Stimulated activated CD4-positive, alpha-beta T cell treated with anti-CD3 and anti-CD28 coated beads, Interleukin-12 subunit alpha, Interleukin-12 subunit beta, amount 100 ng/mL, for 4 hours (primary cell): ENCODE results near the gene NUMBL.
"Not testable (repeated sequence)": the region's sequence is repeated elsewhere in the genome, so short reads cannot be mapped to it uniquely, and the experiment has no call there.

Source experiments
- DNase-seq: peaks from one replicate; pipeline ENCODE4 v3.0.0-alpha.2; 2020

Gene NUMBL

DNA sequence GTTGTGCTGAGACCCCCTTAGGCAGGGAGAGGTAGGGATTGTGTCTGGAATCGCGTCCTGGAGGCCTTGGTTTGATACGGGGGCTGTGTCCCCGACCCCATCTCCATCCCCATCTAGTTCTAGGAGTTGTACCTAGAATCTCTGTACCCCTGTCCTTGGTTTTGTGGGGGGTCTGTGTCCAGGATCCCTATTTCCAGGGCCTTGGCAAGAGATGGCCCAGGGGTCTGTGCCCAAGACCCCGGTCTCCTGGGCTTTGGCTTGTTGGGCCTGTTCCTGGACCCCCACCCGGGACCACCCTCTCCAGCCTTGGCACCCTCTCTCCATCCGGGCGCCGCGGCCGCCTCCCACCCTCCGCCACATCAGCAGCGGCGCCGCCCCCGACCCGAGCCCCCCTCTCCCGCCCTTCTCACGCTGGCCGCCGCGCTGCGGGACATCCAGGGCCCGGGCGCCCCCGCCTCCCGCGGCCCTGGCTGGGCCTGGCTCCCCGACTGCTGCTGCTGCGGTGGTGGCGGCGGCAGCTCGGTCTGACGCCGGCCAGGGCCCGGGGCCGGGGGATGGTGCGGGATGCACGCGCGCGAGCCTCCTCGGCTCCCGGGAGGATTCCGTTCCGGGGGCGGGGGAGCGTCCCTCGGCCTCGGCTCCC is at the start of gene NUMBL:
Gene NUMBL (minus strand): TSS at position 602 of the 643 bp plus-strand sequence. CDS start 168 bp downstream, at position 434.
- no peak for DNase-seq

DNA sequence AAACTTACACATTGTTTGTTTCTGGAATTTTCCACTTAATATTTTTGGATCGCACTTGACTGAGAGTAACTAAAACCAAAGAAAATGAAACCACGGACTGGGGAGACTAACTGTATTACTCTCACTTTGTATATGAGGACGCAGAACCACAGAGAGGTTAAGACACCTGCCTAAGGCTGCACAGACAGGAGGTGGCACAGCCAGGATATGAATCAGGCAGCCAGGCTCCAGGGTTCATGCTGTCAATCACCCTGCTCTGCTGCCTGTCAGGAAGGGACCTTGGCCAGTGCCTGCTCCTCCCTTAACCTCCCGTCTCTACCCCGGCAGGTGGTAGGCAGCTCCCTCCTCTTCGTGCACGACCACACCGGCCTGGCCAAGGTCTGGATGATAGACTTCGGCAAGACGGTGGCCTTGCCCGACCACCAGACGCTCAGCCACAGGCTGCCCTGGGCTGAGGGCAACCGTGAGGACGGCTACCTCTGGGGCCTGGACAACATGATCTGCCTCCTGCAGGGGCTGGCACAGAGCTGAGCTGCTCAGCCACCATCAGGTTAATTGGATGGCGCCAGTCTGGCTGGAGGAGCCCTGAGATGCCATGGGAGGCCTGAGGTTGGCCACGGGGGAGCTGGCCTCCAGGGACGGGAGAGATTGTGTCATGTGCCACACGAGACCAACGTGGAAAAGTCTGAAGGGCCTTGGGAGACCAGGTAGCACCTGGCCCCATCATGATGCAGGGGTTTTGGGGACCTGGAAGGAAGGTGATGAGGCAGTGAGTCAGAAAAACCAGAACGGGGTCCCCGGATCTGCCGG is 48.8 kb upstream of the NUMBL start:
- no peak for DNase-seq

DNA sequence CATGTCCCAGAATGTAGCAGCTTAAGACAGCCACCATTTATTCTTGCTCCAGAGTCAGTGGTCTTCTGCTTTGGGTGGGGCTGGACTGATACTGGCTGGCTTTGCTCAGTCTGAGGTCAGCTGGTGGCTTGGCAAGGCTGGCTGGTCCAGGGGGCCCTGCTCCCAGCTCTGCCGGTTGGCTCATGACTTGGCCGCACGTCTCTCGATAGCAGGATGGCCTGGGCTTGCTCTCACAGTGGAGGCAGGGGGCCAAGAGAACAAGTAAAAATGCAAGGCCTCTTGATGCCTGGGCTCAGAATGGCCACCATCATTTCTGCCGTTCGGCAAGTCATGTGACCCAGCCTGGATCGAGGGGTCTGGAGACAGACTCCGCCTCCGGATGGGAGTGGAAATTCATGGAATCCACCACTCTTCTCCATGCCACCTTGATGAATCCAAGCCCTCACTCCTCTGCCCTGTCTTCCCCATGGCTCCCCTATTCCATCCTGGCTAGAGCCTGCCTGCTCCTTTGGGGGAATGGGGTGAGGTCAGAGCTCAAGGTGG is 46.7 kb upstream of the NUMBL start:
- no peak for DNase-seq

DNA sequence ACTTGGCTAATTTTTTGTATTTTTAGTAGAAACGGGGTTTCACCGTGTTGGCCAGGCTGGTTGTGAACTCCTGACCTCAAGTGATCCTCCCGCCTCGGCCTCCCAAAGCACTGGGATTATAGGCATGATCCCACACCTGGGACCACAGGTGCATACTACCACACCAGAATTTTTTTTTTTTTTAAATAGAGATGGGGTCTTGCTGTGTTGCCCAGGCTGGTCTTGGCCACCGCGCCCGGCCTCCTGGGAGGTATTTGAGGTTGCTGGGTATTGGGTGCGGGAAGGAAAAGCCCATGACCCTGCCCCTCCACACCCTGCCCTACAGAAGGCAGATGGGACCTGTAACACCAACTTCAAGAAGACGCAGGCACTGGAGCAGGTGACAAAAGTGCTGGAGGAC is 46.2 kb upstream of the NUMBL start:
- no peak for DNase-seq

DNA sequence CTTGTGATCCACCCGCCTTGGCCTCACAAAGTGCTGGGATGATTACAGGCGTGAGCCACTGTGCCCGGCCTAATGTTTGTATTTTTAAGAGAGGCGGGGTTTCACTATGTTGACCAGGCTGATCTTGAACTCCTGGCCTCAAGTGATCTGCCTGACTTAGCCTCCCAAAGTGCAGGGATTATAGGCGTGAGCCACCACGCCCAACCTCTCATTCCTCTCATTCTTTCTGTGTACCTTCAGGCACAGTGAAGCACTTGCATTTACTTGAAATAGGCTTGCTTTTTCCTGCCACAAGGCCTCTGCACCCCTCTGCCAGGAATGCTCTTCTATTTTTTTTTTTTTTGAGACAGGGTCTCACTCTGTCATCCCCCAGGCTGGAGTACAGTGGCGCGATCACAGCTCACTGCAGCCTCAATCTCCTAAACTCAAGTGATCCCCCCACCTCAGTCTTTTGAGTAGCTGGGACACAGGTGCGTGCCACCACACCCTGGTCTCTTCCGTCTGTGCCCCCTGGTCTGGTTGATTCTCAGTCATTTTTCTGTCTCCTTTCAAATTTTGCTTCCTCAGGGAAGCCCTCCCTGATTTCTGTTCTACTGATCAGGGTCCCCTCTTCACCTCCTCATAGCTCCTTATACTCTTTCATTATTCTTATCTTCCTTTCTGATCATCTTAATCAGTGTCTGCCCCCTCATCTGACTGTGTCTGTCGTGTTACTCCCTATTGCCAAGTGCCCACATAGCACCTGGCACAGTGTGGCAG is 44.7 kb upstream of the NUMBL start:
- DNase-seq: no peak

DNA sequence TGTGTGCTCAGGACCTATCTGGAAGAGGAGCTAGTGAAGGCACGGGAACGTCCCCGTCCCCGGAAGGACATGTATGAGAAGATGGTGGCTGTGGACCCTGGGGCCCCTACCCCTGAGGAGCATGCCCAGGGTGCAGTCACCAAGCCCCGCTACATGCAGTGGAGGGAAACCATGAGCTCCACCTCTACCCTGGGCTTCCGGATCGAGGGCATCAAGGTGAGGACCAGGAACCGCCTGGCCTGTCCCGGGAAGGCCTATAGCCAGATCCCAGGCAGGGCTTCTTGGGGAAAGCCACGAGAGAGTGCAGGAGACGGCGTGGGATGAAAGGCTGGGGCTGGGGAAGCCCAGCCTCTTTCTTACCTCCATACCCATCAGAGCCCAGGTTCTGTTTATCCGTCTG is 42.7 kb upstream of the NUMBL start:
- no peak for DNase-seq

DNA sequence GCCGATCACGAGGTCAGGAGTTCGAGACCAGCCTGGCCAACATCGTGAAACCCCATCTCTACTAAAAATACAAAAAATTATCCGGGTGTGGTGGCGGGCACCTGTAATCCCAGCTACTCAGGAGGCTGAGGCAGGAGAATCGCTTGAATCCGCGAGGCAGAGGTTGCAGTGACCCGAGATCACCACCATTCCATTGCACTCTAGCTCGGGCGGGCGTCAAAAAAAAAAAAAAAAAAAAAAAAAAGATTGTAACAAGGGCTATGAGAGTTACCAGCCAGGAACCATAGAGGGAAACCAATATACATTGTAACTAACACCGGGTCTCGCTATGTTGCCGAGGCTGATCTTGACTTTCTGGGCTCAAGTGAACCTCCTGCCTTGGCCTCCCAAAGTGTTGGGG is 41.9 kb upstream of the NUMBL start:
- DNase-seq: not testable (repeated sequence)

DNA sequence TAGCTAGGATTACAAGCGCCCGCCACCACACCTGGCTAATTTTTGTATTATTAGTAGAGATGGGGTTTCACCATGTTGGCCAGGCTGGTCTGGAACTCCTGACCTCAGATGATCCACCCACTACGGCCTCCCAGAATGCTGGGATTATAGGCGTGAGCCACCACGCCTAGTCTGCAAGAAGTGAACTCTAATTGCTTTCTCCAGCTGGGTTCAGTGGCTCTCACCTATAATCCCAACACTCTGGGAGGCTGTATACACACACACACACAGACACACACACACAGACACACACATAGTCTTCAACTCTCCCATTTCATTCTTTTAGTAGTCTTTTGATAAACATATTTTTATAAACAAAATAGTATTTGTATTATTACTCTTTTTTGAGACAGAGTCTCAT is 39.6 kb upstream of the NUMBL start:
- not testable (repeated sequence) for DNase-seq

DNA sequence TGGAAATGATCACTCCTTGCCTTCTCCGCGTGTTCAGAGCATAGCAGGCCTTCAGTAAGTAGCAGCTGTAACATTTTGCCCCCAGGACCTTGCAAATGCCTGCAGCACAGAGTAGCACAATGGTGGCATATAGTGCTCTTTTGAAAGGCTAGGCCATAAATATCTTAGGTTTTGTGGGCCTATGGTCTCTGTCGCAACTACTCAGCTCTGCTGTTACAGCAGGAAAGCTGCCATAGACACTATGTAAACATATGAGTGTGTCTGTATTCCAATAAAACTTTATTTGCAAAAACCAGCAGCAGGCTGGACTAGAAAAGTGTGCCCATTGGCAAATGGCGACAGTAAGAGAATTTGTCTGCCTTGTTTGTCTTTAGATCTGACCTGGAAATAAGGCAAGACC is 35.8 kb upstream of the NUMBL start:
- no peak for DNase-seq

DNA sequence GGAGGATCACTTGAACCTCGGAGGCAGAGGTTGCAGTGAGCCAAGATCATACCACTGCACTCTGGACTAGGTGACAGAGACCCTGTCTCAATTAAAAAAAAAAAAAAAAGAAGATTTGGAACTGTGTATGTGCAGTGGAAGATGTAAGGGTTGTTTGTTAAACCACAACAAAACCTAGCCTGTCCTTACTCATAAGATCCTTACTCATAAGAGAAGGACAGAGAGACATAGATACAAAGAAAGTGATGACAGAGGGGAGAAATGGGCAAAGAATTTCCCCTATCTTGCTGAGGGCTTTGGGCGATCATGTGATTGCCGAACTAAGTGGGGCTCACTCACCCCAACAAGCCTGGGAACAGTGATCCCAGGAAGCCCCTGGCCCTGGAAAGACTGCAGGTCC is 34.4 kb upstream of the NUMBL start:
- DNase-seq: no peak

DNA sequence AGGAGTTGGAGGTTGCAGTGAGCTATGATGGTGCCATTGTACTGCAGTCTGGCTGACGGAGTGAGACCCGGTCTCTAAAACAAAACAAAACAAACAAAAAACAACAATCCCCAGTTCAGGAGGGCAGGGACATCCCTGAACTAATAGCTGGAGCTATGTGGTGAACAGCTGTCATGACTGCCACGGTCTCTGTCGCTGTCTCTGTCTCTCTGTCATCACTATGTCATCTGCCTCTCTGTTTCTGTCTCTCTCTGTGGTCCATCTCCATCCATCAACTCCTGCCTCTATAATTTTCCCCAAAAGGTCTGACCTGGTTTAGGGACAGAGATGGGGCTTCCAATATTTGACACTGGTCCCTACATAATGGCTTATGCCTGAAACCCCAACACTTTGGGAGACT is 33.9 kb upstream of the NUMBL start:
- DNase-seq: no peak

DNA sequence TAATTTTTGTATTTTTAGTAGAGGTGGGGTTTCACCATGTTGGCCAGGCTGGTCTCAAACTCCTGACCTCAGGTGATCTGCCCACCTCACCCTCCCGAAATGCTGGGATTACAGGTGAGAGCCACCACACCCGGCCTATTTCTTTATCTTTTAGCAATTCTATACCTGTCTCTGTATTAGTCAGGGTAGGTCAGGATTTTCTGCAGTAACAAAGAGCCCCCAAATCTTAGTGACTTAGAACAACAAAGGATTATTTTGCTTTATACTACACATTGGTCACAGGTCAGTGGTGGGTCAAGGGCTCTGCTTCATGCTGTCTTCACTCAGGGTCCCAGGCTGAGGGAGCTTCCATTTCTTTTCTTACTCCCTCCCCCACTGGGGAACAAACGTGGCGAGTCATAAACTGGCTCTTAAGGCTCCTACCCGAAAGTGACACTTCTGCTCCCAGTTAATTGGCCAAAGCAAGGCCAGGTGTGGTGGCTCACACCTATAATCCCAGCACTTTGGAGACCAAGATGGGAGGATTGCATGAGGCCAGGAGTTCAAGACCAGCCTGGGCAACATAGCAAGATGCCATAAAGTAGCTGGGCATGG is 33.3 kb upstream of the NUMBL start:
- DNase-seq: no peak

DNA sequence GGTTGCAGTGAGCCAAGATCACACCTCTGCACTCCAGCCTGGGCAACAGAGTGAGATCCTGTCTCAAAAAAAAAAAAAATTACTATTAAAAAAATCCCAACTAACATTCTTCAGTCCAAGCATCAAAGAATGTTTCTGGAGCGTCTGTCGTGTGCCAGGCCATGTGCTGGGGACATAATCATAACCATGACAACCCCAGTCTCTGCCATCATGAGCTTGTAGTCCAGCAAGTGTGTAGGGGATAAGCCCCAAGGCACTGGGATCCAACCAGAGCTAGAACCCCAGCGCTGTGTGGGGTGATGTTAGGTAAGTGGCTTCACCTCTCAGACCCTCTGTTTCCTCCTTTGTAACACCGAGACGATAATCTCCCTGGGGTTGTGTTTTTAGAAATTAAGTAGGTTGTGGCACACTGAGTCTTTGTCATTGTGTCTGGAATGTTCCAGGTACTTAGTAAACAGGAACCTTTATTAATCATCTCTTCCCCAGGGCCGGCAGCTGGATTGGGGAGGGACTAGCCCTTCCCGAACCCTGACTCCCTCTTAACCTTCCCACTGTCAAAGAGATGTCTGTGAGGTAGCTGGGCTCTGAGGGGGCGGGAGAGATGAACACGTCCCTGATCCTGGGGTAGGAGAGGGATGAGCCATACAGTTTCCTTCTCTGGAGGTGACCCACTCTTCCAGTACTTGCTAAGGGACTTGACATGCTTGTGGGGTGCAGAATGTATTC is 31.6 kb upstream of the NUMBL start:
- no peak for DNase-seq

DNA sequence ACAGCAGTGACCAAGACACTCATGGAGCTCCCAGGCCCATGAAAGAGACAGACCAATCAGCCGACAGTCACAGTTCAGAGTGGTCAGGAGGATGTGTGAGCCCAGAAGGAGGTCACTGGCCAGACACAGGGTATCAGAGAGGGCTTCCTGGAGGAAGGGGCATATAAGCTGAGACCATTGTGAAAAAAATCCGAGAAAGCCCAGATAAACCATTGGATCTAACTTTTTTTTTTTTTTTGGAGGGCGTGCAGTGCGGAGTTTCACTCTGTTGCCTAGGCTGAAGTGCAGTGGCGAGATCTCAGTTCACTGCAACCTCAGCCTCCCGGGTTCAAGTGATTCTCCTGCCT is 30.7 kb upstream of the NUMBL start:
- no peak for DNase-seq

DNA sequence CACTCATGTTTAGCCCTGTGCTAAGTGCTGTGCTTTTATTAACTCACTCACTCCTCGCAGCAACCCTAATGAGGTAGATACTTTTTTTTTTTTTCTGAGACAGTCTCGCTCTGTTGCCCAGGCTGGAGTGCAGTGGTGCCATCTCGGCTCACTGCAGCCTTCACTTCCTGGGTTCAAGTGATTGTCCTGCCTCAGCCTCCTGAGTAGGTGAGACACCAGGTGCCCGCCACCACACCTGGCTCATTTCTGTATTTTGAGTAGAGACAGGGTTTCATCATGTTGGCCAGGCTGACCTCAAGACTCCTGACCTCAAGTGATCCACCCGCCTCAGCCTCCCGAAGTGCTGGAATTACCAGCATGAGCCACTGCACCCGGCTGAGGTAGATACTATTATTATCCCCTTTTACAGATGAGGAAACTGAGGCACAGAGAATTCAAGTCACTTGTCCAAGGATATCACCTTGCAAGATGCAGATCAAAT is 29.0 kb upstream of the NUMBL start:
- no peak for DNase-seq

DNA sequence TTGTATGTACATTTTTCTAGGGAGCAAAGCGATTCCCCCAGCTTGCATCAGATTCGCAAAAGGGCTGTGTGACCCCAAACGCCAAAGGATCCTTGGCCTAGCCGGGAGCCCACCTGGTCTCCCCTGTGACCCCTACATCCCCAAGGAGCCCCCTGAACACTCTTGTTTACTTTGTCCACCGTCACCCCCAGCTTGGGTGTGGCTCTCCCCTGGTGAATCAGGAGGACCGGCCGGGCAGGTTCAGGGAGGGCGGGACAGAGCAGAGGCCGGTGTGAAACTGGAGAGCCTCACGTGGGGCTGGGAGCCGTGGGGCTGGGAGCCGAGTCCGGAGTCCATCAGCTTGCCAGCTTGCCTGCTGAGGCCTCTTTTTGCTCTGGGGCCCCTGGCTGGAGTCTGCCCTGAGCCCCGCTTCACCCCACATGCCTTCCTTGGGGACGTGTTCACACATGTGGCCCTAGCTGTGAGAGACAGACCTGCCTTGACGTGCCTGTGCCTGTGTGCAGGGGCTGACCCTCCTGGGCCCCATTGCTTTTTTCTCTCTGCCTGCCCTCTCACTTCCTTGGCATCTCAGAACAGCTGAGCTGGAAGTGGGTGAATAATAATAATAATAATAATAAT is 28.4 kb upstream of the NUMBL start:
- DNase-seq: no peak

DNA sequence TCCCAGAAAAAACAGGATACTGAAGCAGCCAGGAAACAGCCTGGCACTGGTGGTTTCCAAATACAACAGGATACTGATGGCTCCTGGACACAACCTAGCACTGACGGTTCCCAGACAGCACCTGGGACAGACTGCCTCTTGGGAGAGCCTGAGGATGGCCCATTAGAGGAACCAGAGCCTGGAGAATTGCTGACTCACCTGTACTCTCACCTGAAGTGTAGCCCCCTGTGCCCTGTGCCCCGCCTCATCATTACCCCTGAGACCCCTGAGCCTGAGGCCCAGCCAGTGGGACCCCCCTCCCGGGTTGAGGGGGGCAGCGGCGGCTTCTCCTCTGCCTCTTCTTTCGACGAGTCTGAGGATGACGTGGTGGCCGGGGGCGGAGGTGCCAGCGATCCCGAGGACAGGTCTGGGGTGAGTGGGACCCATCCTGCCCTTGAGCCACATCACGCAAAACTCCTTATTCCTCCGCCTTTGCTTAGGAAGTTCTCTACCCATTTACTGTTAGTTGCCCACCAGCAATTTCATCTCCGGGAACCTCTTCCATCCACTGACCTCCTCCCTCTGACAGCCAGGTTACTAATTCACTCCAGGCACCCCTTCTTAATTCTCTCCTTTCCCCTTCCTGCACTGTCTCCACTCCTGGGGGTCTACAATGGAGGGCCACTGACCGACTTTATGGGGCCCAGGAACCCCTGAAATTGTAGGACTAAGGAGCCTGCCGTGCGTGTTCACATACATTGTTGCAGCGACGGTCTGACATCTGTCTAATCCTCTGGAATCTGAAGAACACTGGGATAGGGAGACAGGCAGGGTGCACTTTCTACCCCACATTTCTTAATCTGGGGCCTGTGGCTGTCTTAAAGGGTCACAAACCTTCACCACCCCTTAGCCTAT is 27.7 kb upstream of the NUMBL start:
- no peak for DNase-seq

DNA sequence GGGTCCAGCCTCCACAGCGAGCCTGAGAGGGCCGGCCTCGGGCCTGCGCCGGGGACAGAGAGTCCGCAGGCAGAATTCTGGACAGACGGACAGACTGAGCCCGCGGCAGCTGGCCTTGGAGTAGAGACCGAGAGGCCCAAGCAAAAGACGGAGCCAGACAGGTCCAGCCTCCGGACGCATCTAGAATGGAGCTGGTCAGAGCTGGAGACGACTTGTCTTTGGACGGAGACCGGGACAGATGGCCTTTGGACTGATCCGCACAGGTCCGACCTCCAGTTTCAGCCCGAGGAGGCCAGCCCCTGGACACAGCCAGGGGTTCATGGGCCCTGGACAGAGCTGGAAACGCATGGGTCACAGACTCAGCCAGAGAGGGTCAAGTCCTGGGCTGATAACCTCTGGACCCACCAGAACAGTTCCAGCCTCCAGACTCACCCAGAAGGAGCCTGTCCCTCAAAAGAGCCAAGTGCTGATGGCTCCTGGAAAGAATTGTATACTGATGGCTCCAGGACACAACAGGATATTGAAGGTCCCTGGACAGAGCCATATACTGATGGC is 27.0 kb upstream of the NUMBL start:
- no peak for DNase-seq

DNA sequence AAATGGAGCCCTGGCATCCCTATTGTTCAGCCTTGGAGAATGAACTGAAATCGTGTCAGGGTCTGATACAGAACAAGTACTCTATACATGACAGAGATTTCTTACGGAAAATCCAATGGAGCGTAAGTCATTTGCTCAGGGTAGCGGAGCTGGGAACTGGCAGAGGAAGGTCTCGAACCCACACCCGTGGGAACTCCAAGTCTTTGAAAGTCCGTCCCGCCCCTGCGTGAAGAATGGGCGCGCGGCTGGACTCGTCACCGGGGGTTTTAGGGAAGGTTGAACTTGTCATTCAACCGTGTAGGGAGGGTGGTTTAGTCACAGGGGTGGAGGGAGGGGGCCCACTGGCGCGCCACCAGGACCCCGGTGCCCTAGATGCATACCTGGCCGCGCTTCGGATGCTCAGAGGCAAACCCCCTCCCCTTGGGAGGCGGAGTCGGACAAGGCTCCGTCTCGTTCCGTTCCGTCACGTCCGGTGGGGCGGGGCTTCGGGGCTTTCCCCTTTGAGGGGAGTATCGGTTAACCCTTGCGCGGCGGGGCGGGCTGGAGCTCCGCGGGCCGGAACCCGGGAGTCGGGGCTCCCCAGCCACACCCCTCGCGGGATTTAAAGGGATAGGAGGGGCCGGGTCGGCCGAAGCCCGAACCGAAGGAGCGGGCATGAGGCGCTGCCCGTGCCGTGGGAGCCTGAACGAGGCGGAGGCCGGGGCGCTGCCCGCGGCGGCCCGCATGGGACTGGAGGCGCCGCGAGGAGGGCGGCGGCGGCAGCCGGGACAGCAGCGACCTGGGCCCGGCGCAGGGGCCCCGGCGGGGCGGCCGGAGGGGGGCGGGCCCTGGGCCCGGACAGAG is 26.3 kb upstream of the NUMBL start, which contains the start of the genes COQ8B and ITPKC:
Gene COQ8B (minus strand): TSS at position 405 of the 843 bp plus-strand sequence. CDS start 2,254 bp downstream, outside the sequence.
Gene ITPKC (plus strand): TSS at position 631 of the 843 bp plus-strand sequence. CDS start 24 bp downstream, at position 655.
- peak; percentile 100 for DNase-seq
